ENCODE results near the gene LAS1L.

DNA sequence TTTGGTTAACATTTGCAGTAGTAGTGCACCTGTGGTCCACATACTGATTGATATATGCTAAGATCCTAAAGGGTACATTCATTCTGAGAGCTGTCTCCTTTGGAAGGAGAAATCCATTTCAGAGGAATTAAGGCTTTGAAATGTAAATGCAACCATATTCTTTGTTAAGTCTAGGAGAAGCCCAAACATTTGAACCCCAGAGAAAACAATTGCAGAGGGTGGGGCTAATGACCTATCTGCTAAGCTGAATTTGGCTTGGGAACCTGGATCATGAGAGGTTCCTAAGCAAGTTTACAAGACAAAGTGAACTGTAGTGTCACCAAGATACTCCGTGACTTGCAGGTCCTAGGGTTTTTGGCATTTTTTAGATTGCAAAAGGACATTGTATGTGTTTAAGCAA, 41.2 kb downstream of the LAS1L start:
- TF ChIP-seq, protein P1, sequence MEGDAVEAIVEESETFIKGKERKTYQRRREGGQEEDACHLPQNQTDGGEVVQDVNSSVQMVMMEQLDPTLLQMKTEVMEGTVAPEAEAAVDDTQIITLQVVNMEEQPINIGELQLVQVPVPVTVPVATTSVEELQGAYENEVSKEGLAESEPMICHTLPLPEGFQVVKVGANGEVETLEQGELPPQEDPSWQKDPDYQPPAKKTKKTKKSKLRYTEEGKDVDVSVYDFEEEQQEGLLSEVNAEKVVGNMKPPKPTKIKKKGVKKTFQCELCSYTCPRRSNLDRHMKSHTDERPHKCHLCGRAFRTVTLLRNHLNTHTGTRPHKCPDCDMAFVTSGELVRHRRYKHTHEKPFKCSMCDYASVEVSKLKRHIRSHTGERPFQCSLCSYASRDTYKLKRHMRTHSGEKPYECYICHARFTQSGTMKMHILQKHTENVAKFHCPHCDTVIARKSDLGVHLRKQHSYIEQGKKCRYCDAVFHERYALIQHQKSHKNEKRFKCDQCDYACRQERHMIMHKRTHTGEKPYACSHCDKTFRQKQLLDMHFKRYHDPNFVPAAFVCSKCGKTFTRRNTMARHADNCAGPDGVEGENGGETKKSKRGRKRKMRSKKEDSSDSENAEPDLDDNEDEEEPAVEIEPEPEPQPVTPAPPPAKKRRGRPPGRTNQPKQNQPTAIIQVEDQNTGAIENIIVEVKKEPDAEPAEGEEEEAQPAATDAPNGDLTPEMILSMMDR (IDR thresholded peaks at IDR 0.05; ENCODE audit: low read depth, low read length), result no peak
- TF ChIP-seq EZH2phosphoT487 (IDR thresholded peaks at IDR 0.05; ENCODE audit: low read depth), result no peak
